HG02885 (cell line): ENCODE data around the gene HHAT.

Experiments
- ATAC-seq: cut with Tn5 transposase; IDR thresholded peaks from one replicate; pipeline ENCODE4 v1.9.1; 2021; ENCODE audit warnings: mild to moderate bottlenecking; ENCODE audit not compliant: unreplicated experiment, poor library complexity

The HHAT gene

GRCh38 chr1:210476730-210477129, 148.0 kb downstream of the HHAT start:
- ATAC-seq: no peak

GRCh38 chr1:210477328-210477924, 148.7 kb downstream of the HHAT start:
- ATAC-seq: no peak

GRCh38 chr1:210478820-210479219, 150.1 kb downstream of the HHAT start:
- ATAC-seq: no peak

GRCh38 chr1:210482491-210482890, 153.8 kb downstream of the HHAT start:
- no peak for ATAC-seq

GRCh38 chr1:210482945-210483617, 154.4 kb downstream of the HHAT start:
- ATAC-seq: no peak

- no peak for ATAC-seq
These were observed 155.1 kb downstream of the HHAT start for GRCh38 chr1:210483821-210484220.

GRCh38 chr1:210487021-210487420, 158.3 kb downstream of the HHAT start:
- ATAC-seq: no peak

GRCh38 chr1:210489491-210489890, 160.8 kb downstream of the HHAT start:
- ATAC-seq: no peak

- no peak for ATAC-seq
These were observed 162.1 kb downstream of the HHAT start for GRCh38 chr1:210490781-210491180.

GRCh38 chr1:210496063-210496462, 167.4 kb downstream of the HHAT start:
- no peak for ATAC-seq

GRCh38 chr1:210499956-210500355, 171.3 kb downstream of the HHAT start:
- no peak for ATAC-seq

GRCh38 chr1:210500831-210501230, 172.1 kb downstream of the HHAT start:
- ATAC-seq: no peak

GRCh38 chr1:210504286-210504685, 175.6 kb downstream of the HHAT start:
- no peak for ATAC-seq

- ATAC-seq: no peak
These were observed 177.1 kb downstream of the HHAT start for GRCh38 chr1:210505601-210506496.

GRCh38 chr1:210506689-210507088, 178.0 kb downstream of the HHAT start:
- ATAC-seq: no peak

GRCh38 chr1:210516092-210516656, 187.5 kb downstream of the HHAT start:
- ATAC-seq: no peak

- ATAC-seq: no peak
These were observed 188.2 kb downstream of the HHAT start for GRCh38 chr1:210516697-210517459.

- no peak for ATAC-seq
These were observed 195.1 kb downstream of the HHAT start for GRCh38 chr1:210523830-210524229.

- no peak for ATAC-seq
These were observed 197.2 kb downstream of the HHAT start for GRCh38 chr1:210525716-210526454.

GRCh38 chr1:210527091-210527490, 198.4 kb downstream of the HHAT start:
- ATAC-seq: no peak
